Fibroblast of villous mesenchyme (primary cell): ENCODE data around the gene VPS35L. TPM values are rescaled to one million over a fixed set of nuclear protein-coding genes. Genes with fewer than 3 reads are reported as not detected.
A peak's percentile ranks its signal among the peaks of the same experiment; 100 is the strongest.

ENCODE experiments used
- DNase-seq: peaks from one replicate; pipeline ENCODE4 v3.0.0-alpha.2; 2010; ENCODE audit warnings: low read depth
- H3K4me3 ChIP-seq: 2 replicates; pipeline ENCODE4 v1.5.1; 2011; ENCODE audit warnings: low read depth, mild to moderate bottlenecking, low read length
- total RNA-seq: library from RNA; depleted of rRNA; stranded (reverse); fragments of >200 nt; gene quantifications from 2 replicates; pipeline ENCODE4 v1.2.3, GENCODE V29; 2012
- TF ChIP-seq, protein P1 (sequence below): IDR thresholded peaks from 2 replicates; pipeline ENCODE4 v1.5.1; 2012; ENCODE audit warnings: low read depth, mild to moderate bottlenecking, low read length; ENCODE audit not compliant: insufficient read depth

VPS35L gene
- total RNA-seq, 1 donor, result 67.4 TPM

DNA sequence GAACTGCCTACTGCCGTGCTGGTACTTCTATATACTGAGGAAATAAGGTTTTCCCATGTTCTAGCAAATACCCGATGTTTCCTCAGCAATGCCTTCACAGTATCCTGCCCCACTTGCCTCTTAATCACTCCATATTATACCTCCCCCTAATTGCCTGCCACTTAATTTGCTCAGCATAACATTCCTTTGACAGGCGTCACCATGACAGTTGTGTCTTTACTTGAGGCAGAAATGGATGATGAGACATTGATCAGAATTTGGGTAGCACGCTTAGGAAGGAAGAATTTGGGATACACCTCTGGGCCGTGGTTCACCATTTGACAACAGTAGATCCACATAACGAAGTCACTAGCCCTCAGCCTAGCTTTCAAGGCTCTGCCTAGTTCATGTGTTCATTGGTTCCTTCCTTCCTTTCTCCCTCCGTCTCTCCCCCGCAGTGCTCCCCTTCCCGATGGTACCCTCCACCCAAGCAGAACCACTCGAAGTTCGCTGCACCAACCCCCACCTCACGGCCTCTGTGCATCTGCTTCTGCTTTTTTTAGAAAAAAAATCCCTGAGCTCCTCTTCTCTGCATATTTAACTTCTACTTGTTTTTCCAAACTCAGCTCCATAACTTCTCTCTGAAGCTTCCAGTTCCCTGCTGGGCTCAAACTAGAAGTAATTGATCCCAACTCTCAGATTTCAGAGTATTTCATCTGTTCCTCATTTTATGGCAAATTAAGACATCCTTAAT lies 182.0 kb downstream of the VPS35L start:
- TF ChIP-seq, protein P1, sequence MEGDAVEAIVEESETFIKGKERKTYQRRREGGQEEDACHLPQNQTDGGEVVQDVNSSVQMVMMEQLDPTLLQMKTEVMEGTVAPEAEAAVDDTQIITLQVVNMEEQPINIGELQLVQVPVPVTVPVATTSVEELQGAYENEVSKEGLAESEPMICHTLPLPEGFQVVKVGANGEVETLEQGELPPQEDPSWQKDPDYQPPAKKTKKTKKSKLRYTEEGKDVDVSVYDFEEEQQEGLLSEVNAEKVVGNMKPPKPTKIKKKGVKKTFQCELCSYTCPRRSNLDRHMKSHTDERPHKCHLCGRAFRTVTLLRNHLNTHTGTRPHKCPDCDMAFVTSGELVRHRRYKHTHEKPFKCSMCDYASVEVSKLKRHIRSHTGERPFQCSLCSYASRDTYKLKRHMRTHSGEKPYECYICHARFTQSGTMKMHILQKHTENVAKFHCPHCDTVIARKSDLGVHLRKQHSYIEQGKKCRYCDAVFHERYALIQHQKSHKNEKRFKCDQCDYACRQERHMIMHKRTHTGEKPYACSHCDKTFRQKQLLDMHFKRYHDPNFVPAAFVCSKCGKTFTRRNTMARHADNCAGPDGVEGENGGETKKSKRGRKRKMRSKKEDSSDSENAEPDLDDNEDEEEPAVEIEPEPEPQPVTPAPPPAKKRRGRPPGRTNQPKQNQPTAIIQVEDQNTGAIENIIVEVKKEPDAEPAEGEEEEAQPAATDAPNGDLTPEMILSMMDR, result no peak
- no peak for DNase-seq
- no peak overlapping the region for H3K4me3 ChIP-seq

DNA sequence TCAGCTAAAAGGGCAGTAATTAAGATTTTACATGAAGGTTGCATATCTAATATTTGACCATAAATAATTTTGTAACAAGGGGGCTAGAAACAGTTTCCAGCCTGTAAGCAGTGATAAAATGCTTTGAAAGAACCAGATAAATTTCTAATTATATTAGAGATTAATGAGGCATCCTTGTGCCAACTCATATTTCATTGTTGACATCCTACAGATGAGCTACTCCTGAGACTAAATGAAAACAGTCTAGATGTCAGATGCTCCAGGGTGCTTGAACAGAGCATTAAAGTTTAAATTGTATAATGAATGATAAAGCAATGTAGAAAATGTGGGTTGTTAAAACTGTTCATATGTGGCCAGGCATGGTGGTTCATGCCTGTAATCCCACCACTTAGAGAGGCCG lies 185.9 kb downstream of the VPS35L start:
- no peak overlapping the region for H3K4me3 ChIP-seq
- TF ChIP-seq, protein P1, result no peak
- no peak for DNase-seq

DNA sequence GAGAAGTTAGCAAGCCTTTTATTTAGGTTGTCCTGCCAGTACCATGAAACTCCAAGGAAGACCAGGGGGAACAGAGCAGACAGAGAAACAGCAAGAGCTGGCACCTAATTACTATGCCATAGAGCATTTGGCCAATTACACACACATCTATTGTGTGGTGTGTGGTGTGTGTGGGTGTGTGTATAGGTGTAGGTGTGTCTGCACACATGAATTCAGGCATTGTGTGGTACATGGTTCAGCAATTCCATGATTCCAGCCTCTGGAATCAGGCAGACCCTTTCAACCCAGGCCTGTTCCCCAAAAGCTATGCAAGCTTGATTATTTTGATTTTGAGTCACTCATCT lies 188.3 kb downstream of the VPS35L start:
- no peak for DNase-seq
- TF ChIP-seq, protein P1, result no peak
- H3K4me3 ChIP-seq, result no peak overlapping the region

DNA sequence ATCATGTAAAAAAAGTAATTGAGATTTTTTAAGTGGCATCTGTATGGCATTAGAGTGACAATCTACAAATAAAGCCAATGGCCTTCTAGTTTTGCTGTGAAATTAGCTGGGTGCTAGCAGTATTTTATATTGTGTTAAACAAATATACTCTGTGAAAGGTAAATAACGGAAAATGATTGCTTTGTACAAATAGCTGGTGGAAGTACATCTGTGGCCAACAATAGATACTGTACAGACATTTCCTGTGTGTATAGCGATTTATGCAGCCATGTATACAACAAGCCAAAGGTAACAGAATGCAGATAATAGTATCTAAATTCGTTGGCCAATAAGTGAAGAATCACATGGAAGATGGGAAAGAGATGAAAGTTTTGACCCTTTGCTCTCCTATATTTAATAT lies 189.2 kb downstream of the VPS35L start:
- TF ChIP-seq, protein P1, result no peak
- H3K4me3 ChIP-seq, result no peak overlapping the region
- DNase-seq, result no peak

DNA sequence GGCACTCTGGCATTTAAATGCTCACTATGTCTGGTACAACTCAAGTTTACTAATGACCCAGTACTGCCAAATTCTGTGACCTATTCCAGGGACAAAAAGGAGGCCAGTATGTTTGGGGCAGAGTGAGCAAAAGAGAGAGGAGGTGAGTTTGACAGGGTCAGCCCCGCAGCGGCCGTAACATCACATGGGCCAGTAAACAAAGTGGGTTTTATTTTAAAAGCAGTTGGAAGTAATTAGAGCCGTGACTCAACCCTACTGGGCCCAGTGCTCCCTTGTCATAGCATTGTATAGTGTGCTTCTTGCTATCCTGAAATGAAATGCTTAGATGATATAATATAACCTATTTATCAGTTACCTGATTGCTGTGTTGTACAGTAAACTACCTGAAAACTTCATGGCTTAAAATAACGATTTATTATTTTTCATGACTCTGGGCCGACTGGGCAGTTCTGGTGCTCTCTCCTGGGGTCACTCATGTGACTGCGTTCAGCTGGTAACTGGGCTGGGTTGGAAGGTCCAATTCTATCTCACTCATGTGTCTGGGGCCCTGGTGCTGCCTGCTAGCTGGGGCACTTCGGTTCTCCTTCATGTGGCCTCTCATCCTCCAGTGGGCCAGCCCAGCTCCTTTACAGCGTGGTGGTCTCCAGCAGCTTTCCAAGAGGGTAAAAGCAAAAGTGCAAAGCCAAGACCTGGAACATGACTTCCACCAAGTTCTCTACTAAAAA lies 189.9 kb downstream of the VPS35L start:
- peak; percentile 51 for DNase-seq
- TF ChIP-seq, protein P1, result no peak
- no peak overlapping the region for H3K4me3 ChIP-seq

DNA sequence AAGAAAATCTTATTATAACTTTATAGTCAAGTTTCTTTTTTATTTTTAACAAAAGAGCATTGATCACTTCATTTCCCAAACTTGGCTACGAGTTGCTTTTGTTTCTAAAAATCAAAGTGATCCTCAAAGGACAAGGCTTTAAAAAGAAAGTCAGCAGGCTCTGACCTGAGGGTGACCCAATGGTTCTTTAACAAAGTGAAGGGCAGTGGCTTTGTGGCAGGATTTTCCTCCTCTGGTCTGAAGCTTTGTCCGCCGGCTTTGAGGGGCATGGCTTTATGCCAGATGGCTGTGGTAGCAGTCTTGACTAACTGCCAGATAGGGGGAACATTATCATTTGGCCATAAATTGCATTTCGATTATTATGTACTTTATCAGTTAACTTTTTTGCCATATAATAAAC lies 191.1 kb downstream of the VPS35L start:
- no peak for DNase-seq
- H3K4me3 ChIP-seq, result no peak overlapping the region
- TF ChIP-seq, protein P1, result no peak
